DMS79 (cell line): ENCODE data around the gene ULK1.

Experiments used
- DNase-seq: peaks from one replicate; lab custom pipeline; 2025; lab: John Stamatoyannopoulos, UW

Gene ULK1

GRCh38 chr12:131920157-131920508, 25.7 kb downstream of the ULK1 start:
- no peak for DNase-seq

GRCh38 chr12:131920902-131921840, 26.7 kb downstream of the ULK1 start:
- no peak for DNase-seq

- no peak for DNase-seq
These were observed 27.7 kb downstream of the ULK1 start for GRCh38 chr12:131921866-131922769.

DNA sequence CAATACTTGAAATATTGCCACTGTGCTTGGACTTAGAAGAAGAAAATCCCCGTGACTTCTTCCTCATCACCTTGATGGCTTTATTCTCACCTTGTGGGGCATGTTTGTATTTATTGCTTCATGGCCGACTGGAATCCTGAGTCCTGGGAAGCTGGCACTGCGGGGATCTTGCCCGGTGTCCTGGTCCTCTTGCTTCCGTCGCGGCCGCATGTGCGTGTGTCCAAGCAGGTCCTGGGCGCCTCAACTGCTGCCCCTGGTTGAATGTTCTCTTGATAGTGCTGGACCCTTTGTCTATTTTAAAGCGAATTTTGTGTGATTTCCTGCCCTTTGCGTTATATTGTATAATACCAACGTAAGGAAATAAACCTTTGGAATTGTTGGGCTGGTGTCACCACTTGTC, 28.4 kb downstream of the ULK1 start:
- DNase-seq: no peak

DNA sequence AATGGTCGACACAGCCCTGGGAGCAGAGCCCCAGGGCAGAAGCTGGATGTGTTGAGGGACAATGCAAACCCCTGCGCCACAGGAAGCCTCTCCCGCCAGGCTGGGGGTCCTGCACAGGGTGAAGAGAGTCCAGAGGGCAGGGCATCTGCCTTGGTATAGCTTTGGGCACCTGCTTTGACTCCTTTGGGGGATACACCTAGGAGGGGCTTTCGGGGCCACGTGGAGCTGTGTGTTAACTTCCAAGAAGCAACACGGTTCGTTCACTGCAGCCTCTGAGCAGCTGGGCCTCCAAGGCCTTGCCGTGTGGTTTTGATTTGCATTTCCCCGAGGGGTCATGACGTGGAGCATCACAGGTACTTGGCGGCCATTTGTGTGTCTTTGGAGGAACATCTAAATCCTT, 28.8 kb downstream of the ULK1 start:
- DNase-seq: no peak

DNA sequence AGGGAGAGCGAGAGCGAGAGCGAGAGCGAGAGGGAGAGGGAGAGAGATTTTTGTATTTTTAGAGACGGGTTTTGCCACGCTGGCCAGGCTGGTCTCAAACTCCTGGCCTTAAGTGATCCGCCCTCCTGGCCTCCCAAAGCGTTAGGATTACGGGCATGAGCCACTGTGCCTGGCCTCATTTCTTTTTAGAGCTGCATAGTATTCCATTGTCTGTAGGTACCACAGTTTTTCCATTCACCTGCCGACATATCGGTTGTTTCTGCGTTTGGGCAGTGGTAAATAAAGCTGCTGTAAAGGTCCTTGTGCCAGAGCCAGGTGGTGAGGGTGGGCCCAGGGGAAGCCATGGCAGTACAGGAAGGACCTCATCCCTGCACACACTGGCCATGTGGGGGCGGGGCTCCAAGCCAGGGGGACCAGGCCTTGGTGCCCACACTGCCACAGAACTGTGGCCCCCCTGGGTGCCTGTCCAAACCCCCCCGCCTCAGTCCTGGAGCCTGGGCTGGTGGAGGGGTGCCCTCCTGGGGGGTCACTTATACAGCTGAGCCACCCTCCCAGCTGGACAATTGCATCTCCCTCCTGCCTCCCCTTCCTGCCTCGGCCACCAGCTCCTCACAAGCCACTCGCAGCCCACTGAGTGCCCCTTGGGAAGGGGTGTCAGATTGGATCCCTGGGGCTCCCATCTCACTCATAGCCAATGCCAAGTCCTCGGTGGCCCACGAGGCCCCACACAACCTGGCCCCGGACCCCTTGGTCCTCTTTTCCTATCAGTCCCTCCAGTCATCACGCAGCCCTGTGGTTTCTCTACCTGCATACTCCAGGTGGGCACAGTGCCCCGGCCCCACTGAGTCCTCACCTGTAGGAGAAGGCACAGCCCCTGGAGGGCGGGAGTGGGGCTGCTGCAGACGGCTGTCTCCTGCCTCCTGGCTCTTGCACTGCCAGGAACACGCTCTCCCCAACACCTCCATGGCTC, 33.0 kb downstream of the ULK1 start:
- DNase-seq: no peak

- no peak for DNase-seq
These were observed 33.8 kb downstream of the ULK1 start for GRCh38 chr12:131928080-131928710.

GRCh38 chr12:131928711-131929580, 34.5 kb downstream of the ULK1 start, which contains the start of gene PUS1:
PUS1 (plus strand) TSS chr12:131929276; CDS start chr12:131929723, 447 bp downstream.
- DNase-seq: peak; percentile 87

GRCh38 chr12:131929581-131930456, 35.4 kb downstream of the ULK1 start:
- no peak for DNase-seq

GRCh38 chr12:131930510-131930909, 36.1 kb downstream of the ULK1 start:
- DNase-seq: no peak

GRCh38 chr12:131933387-131933786, 39.0 kb downstream of the ULK1 start:
- no peak for DNase-seq

- no peak for DNase-seq
These were observed 40.1 kb downstream of the ULK1 start for GRCh38 chr12:131934535-131934934.

DNA sequence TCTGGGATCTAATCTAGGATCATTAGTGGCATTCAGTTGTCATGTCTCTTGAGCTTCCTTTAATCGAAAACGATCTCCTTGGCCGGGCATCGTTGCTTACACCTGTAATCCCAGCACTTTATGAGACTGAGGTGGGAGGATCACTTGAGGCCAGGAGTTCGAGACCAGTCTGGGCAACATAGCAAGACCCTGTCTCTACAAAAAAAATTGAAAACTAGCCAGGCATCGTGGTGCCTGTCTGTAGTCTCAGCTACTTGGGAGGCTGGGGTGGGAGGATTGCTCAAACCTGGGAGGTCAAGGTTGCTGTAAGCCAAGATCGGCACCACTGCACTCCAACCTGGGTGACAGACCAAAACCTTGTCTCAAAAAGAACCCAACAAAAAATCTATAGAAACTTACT, 43.7 kb downstream of the ULK1 start:
- DNase-seq: no peak

GRCh38 chr12:131939007-131939406, 44.6 kb downstream of the ULK1 start:
- no peak for DNase-seq

DNA sequence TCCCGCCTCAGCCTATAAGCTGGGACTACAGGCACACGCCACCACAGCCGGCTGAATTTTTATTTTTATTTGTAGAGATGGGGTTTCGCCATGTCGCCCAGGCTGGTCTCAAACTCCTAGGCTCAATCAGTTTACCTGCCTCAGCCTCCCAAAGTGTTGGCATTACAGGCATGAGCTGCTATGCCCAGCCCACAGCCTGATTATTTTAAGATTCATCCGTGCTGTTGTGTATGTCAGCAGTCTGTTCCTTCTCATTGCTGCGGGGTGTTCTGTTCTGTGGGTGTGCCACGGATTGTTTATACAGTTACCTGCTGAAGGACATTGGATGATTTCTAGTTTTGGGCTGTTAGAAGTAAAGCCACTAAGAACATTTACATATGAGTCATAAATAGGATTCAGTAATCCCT, 45.7 kb downstream of the ULK1 start:
- no peak for DNase-seq

GRCh38 chr12:131941116-131941986, 46.9 kb downstream of the ULK1 start:
- no peak for DNase-seq

DNA sequence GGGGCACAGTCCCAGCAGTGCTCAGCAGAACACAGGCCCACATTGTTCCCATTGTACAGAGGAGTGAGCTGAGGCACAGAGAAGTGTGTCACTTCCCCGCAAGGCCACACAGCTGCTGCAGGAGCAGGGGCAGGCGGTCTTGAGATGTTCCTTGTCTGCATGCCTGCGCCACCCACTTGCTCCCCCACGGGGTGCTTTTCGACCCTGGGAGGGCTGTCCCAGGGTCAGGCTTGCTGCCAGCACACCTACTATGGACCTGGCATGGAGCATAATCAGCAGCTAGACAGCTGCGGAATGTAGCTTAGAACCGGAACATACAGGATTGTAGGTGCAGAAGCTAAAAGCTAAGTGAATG, 47.5 kb downstream of the ULK1 start:
- no peak for DNase-seq

DNA sequence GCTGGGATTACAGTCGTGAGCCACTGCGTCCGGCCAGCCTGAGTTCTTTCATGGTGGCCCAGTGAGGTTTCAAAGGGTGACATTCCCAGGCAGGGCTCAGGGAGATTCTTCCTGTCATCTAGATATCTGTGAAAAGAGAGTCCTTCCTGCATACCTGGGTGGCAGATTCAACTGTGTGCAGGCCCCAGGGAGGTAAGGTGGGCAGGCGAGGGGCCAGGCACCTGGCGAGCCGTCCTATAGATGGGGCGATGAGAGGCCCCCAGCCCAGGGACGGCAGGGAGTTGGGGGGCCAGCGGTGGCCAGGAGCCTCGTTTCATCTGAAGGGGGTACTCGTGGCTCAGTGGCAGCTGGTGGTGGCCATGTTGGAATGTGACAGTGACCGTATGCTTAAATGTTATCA, 48.2 kb downstream of the ULK1 start:
- no peak for DNase-seq
